HT1080 (cell line): ENCODE results near the gene LMBR1. TPM values are rescaled to one million over a fixed set of nuclear protein-coding genes. Genes with fewer than 3 reads are reported as not detected.

ENCODE experiments used
- DNase-seq: peaks from one replicate; pipeline ENCODE4 v3.0.0-alpha.2; 2015; ENCODE audit warnings: low read depth
- small RNA-seq: library from RNA; depleted of rRNA; stranded (forward); fragments of <200 nt; gene quantifications from one replicate; pipeline ENCODE3, GENCODE V24; 2014
- total RNA-seq: library from RNA; depleted of rRNA; stranded (reverse); fragments of >200 nt; shearing (Covaris generic); gene quantifications from 2 replicates; pipeline ENCODE4 v1.2.3, GENCODE V29; 2014; rRNA removed

The LMBR1 gene
- total RNA-seq, 1 experiment from 2014 or later = 104 TPM

GRCh38 chr7:156629873-156630272 is 263.1 kb downstream of the LMBR1 start:
- DNase-seq = no peak

DNA sequence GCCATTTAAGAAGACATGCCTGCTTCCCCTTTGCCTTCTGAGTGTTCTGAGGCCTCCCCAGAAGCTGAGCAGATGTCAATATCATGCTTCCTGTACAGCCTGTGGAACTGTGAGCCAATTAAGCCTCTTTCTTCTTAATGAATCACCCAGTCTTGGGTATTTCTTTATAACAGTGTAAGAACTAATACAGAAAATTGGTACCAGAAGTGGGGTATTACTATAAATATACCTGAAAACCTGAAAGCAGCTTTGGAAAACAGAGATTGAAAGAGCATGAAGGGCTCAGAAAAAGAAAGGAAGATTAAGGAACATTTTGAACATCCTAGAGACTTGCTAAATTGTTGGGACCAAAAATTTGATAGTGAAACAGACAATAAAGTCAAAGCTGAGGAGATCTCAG is 264.4 kb downstream of the LMBR1 start:
- no peak for DNase-seq

Small RNA genes lying within 50 kb of the gene (small RNA-seq; reads per million reads assigned to genes)
- gene RNU4-31P = not detected

Other genes with a start within 250 kb of the LMBR1 start
- gene NOM1, start 56.5 kb upstream of the LMBR1 start, total RNA-seq = 21.6 and 31.4 TPM in 2 replicates
- gene MNX1, start 117.5 kb upstream of the LMBR1 start, total RNA-seq = 0.37 TPM in 1 of 2 replicates, not detected in the other
- 93.2 and 97.0 TPM in 2 replicates for gene UBE3C, start 245.7 kb upstream of the LMBR1 start, total RNA-seq